C4-2B (cell line): ENCODE measurements around the gene HBS1L.

Source experiments
- CTCF ChIP-seq: fragments of 450-650 bp; conservative IDR thresholded peaks from 2 replicates; pipeline ENCODE4 v1.5.1; 2017; ENCODE audit warnings: mild to moderate bottlenecking
- ZFX ChIP-seq: fragments of 450-650 bp; IDR thresholded peaks from 2 replicates; pipeline ENCODE4 v1.6.1; 2017

- TF ChIP-seq CTCF (no peak), ZFX (no peak)
These were observed 13.3 kb upstream of the HBS1L start for GRCh38 chr6:135067911-135068310.
